ENCODE results near the gene KIR3DL1. TPM values are rescaled to one million over a fixed set of nuclear protein-coding genes. Genes with fewer than 3 reads are reported as not detected.
"Not testable (repeated sequence)": the region's sequence is repeated elsewhere in the genome, so short reads cannot be mapped to it uniquely, and the experiment has no call there.

The KIR3DL1 gene
- total and polyA plus RNA-seq, 2 donors = 0.02 TPM; not detected in 1

DNA sequence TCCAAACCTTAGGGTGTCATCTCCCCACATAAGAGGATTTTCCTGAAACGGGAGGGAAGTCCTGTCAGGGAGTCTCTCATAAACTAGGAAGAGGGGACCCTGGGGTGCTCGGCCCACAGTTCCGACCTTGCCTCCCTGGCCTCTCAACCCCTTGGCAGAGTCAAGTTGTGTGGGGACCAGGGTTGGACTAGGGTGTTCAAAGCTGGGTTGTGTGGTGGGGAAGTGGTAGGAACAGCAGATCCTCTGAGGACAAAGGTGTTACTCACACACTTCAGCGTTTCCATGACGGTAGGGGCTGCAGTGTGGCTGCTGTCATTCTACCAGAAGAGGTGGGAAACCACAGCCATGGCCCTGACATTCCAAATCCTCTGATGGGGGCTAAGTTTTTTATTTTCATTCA lies 18.9 kb downstream of the KIR3DL1 start:
- not testable (repeated sequence) for H3K4me3 ChIP-seq (ENCODE audit: low read length in 2 of 2); H3K9me3 ChIP-seq (ENCODE audit: control insufficient read depth in 2 of 2, insufficient read depth in 1 of 2, low read length in 1 of 2); H3K27ac ChIP-seq (ENCODE audit: low read depth in 1 of 2, low read length in 1 of 2); H3K36me3 ChIP-seq (ENCODE audit: control insufficient read depth in 2 of 2, insufficient read depth in 2 of 2, low read length in 1 of 2); DNase-seq (ENCODE audit: low read depth in 6 of 9, low spot score in 9 of 9); H3K27me3 ChIP-seq (ENCODE audit: control insufficient read depth in 2 of 2, insufficient read depth in 1 of 2, low read length in 1 of 2); H3K4me1 ChIP-seq (ENCODE audit: control insufficient read depth in 2 of 2, insufficient read depth in 2 of 2, low read length in 2 of 2)
- WGBS = 79% methylated on average over 5 of the region's 5 CpGs

DNA sequence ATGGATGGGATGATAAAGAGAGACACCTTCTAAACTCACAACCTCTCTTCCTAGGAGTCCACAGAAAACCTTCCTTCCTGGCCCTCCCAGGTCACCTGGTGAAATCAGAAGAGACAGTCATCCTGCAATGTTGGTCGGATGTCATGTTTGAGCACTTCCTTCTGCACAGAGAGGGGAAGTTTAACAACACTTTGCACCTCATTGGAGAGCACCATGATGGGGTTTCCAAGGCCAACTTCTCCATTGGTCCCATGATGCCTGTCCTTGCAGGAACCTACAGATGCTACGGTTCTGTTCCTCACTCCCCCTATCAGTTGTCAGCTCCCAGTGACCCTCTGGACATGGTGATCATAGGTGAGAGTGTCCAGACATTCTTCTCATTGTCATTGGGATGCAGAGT lies 21.3 kb downstream of the KIR3DL1 start:
- 76% methylated on average over 2 of the region's 2 CpGs for WGBS
- not testable (repeated sequence) for H3K4me1 ChIP-seq (ENCODE audit: control insufficient read depth in 2 of 2, insufficient read depth in 2 of 2, low read length in 2 of 2); H3K27me3 ChIP-seq (ENCODE audit: control insufficient read depth in 2 of 2, insufficient read depth in 1 of 2, low read length in 1 of 2); H3K27ac ChIP-seq (ENCODE audit: low read depth in 1 of 2, low read length in 1 of 2); H3K9me3 ChIP-seq (ENCODE audit: control insufficient read depth in 2 of 2, insufficient read depth in 1 of 2, low read length in 1 of 2); H3K4me3 ChIP-seq (ENCODE audit: low read length in 2 of 2); H3K36me3 ChIP-seq (ENCODE audit: control insufficient read depth in 2 of 2, insufficient read depth in 2 of 2, low read length in 1 of 2); DNase-seq (ENCODE audit: low read depth in 6 of 9, low spot score in 9 of 9)

GRCh38 chr19:54843171-54843570 lies 26.9 kb downstream of the KIR3DL1 start:
- H3K36me3 ChIP-seq (ENCODE audit: control insufficient read depth in 2 of 2, insufficient read depth in 2 of 2, low read length in 1 of 2); H3K27ac ChIP-seq (ENCODE audit: low read depth in 1 of 2, low read length in 1 of 2); H3K9me3 ChIP-seq (ENCODE audit: control insufficient read depth in 2 of 2, insufficient read depth in 1 of 2, low read length in 1 of 2): not testable (repeated sequence)

DNA sequence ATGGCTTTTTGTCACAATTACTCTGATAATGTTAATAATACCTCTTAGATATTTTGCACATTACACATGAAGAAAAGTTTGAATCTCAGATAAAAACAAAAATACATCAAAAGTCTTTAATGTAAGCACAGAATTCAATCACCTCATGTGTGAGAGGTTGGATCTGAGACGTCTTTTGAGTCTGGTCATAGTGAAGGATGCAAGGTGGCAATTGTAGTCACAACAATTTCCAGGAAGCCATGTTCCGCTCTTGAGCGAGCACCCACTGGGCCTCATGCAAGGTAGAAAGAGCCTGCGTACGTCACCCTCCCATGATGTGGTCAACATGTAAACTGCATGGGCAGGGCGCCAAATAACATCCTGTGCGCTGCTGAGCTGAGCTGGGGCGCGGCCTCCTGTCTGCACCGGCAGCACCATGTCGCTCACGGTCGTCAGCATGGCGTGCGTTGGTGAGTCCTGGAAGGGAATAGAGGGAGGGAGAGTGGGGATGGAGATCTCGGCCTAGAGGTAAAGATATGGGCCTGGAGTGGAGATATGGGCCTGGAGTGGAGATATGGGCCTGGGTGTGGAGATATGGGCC lies 33.9 kb downstream of the KIR3DL1 start, which contains the start of gene KIR3DL2:
TSS of gene KIR3DL2 (plus strand) at position 383 of the 580 bp plus-strand sequence. CDS start at position 416, 33 bp downstream.
- H3K27me3 ChIP-seq (ENCODE audit: control insufficient read depth in 2 of 2, insufficient read depth in 1 of 2, low read length in 1 of 2); H3K9me3 ChIP-seq (ENCODE audit: control insufficient read depth in 2 of 2, insufficient read depth in 1 of 2, low read length in 1 of 2); H3K4me1 ChIP-seq (ENCODE audit: control insufficient read depth in 2 of 2, insufficient read depth in 2 of 2, low read length in 2 of 2); H3K36me3 ChIP-seq (ENCODE audit: control insufficient read depth in 2 of 2, insufficient read depth in 2 of 2, low read length in 1 of 2); DNase-seq (ENCODE audit: low read depth in 6 of 9, low spot score in 9 of 9); H3K27ac ChIP-seq (ENCODE audit: low read depth in 1 of 2, low read length in 1 of 2); H3K4me3 ChIP-seq (ENCODE audit: low read length in 2 of 2): not testable (repeated sequence)
- WGBS = 89% methylated on average over 16 of the region's 16 CpGs

More at GRCh38 chr19:54843171-54843570, 26.9 kb downstream of the KIR3DL1 start:
- H3K4me3 ChIP-seq (ENCODE audit: low read length in 2 of 2); H3K27me3 ChIP-seq (ENCODE audit: control insufficient read depth in 2 of 2, insufficient read depth in 1 of 2, low read length in 1 of 2); DNase-seq (ENCODE audit: low read depth in 6 of 9, low spot score in 9 of 9); H3K4me1 ChIP-seq (ENCODE audit: control insufficient read depth in 2 of 2, insufficient read depth in 2 of 2, low read length in 2 of 2): not testable (repeated sequence)
- 72% methylated on average over 8 of the region's 8 CpGs for WGBS

- Histone ChIP-seq H3K4me1 (ENCODE audit: control insufficient read depth in 2 of 2, insufficient read depth in 2 of 2, low read length in 2 of 2) (no peaks in the 10 kb centered on the region), H3K4me3 (ENCODE audit: low read length in 2 of 2) (no peak overlapping the region), H3K27ac (ENCODE audit: low read depth in 1 of 2, low read length in 1 of 2) (no peak overlapping the region), H3K9me3 (ENCODE audit: control insufficient read depth in 2 of 2, insufficient read depth in 1 of 2, low read length in 1 of 2) (no peaks in the 10 kb centered on the region), H3K36me3 (ENCODE audit: control insufficient read depth in 2 of 2, insufficient read depth in 2 of 2, low read length in 1 of 2) (no peaks in the 10 kb centered on the region), H3K27me3 (ENCODE audit: control insufficient read depth in 2 of 2, insufficient read depth in 1 of 2, low read length in 1 of 2) (no peaks in the 10 kb centered on the region)
- 61% methylated on average over 2 of the region's 2 CpGs for WGBS
- DNase-seq (ENCODE audit: low read depth in 6 of 9, low spot score in 9 of 9) = no peak
Observed at GRCh38 chr19:54850930-54851329, 34.7 kb downstream of the KIR3DL1 start.

GRCh38 chr19:54851353-54851752 lies 35.1 kb downstream of the KIR3DL1 start:
- no peaks in the 10 kb centered on the region for H3K36me3 ChIP-seq (ENCODE audit: control insufficient read depth in 2 of 2, insufficient read depth in 2 of 2, low read length in 1 of 2)
- H3K9me3 ChIP-seq (ENCODE audit: control insufficient read depth in 2 of 2, insufficient read depth in 1 of 2, low read length in 1 of 2) = no peaks in the 10 kb centered on the region
- no peaks in the 10 kb centered on the region for H3K27me3 ChIP-seq (ENCODE audit: control insufficient read depth in 2 of 2, insufficient read depth in 1 of 2, low read length in 1 of 2)
- no peak overlapping the region for H3K4me3 ChIP-seq (ENCODE audit: low read length in 2 of 2)
- DNase-seq (ENCODE audit: low read depth in 6 of 9, low spot score in 9 of 9) = no peak
- no peak overlapping the region for H3K27ac ChIP-seq (ENCODE audit: low read depth in 1 of 2, low read length in 1 of 2)
- H3K4me1 ChIP-seq (ENCODE audit: control insufficient read depth in 2 of 2, insufficient read depth in 2 of 2, low read length in 2 of 2) = no peaks in the 10 kb centered on the region
- WGBS = 52% methylated on average over 7 of the region's 7 CpGs

DNA sequence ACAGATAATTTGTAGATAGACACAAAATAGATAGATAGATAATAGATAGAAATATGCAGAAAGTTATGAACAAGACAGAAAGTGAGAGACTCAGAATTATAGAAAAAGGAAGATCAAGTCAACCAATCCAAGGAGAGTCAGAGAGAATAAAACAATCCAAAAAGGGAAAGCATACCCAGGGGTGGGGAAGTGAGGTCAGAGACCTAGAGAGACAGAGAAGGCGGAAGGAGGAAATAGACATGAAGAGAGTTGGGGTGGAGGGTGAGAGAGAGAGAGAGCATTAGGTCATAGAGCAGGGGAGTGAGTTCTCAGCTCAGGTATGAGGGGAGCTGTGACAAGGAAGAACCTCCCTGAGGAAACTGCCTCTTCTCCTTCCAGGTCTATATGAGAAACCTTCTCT lies 39.0 kb downstream of the KIR3DL1 start:
- DNase-seq (ENCODE audit: low read depth in 6 of 9, low spot score in 9 of 9); H3K27ac ChIP-seq (ENCODE audit: low read depth in 1 of 2, low read length in 1 of 2); H3K27me3 ChIP-seq (ENCODE audit: control insufficient read depth in 2 of 2, insufficient read depth in 1 of 2, low read length in 1 of 2); H3K4me1 ChIP-seq (ENCODE audit: control insufficient read depth in 2 of 2, insufficient read depth in 2 of 2, low read length in 2 of 2); H3K9me3 ChIP-seq (ENCODE audit: control insufficient read depth in 2 of 2, insufficient read depth in 1 of 2, low read length in 1 of 2); H3K36me3 ChIP-seq (ENCODE audit: control insufficient read depth in 2 of 2, insufficient read depth in 2 of 2, low read length in 1 of 2); H3K4me3 ChIP-seq (ENCODE audit: low read length in 2 of 2): not testable (repeated sequence)
- 72% methylated on average over 1 of the region's 1 CpG for WGBS

GRCh38 chr19:54858476-54858875 lies 42.2 kb downstream of the KIR3DL1 start:
- H3K27ac ChIP-seq (ENCODE audit: low read depth in 1 of 2, low read length in 1 of 2); H3K27me3 ChIP-seq (ENCODE audit: control insufficient read depth in 2 of 2, insufficient read depth in 1 of 2, low read length in 1 of 2); DNase-seq (ENCODE audit: low read depth in 6 of 9, low spot score in 9 of 9); H3K9me3 ChIP-seq (ENCODE audit: control insufficient read depth in 2 of 2, insufficient read depth in 1 of 2, low read length in 1 of 2); H3K4me3 ChIP-seq (ENCODE audit: low read length in 2 of 2); H3K36me3 ChIP-seq (ENCODE audit: control insufficient read depth in 2 of 2, insufficient read depth in 2 of 2, low read length in 1 of 2); H3K4me1 ChIP-seq (ENCODE audit: control insufficient read depth in 2 of 2, insufficient read depth in 2 of 2, low read length in 2 of 2): not testable (repeated sequence)
- 85% methylated on average over 3 of the region's 3 CpGs for WGBS

DNA sequence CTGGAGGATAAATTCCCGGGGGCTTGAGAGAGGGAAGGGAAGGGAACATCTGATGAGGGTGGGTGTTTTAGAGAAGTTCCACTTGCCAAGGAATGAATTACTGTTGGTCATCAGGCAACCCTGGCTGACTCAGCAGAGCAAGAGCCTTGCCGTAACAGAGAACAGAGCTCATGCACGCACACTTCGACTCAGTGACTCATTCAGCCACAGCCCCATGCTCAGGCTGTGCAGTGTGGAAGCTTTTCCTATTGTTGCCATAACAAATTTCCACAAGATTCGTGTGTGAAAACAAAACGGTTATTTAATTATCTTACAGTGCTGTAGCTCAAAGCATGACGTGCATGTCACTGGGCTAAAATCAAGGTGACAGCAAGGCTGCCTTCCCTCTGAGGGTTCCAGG lies 43.2 kb downstream of the KIR3DL1 start:
- WGBS = 86% methylated on average over 7 of the region's 7 CpGs

GRCh38 chr19:54863459-54863858 lies 47.2 kb downstream of the KIR3DL1 start:
- not testable (repeated sequence) for DNase-seq (ENCODE audit: low read depth in 6 of 9, low spot score in 9 of 9); H3K27me3 ChIP-seq (ENCODE audit: control insufficient read depth in 2 of 2, insufficient read depth in 1 of 2, low read length in 1 of 2); H3K9me3 ChIP-seq (ENCODE audit: control insufficient read depth in 2 of 2, insufficient read depth in 1 of 2, low read length in 1 of 2); H3K27ac ChIP-seq (ENCODE audit: low read depth in 1 of 2, low read length in 1 of 2); H3K4me1 ChIP-seq (ENCODE audit: control insufficient read depth in 2 of 2, insufficient read depth in 2 of 2, low read length in 2 of 2); H3K4me3 ChIP-seq (ENCODE audit: low read length in 2 of 2); H3K36me3 ChIP-seq (ENCODE audit: control insufficient read depth in 2 of 2, insufficient read depth in 2 of 2, low read length in 1 of 2)
- WGBS = 94% methylated on average over 2 of the region's 3 CpGs

More for the DNA sequence above, 43.2 kb downstream of the KIR3DL1 start:
- H3K36me3 ChIP-seq (ENCODE audit: control insufficient read depth in 2 of 2, insufficient read depth in 2 of 2, low read length in 1 of 2); H3K27me3 ChIP-seq (ENCODE audit: control insufficient read depth in 2 of 2, insufficient read depth in 1 of 2, low read length in 1 of 2); H3K4me3 ChIP-seq (ENCODE audit: low read length in 2 of 2); H3K9me3 ChIP-seq (ENCODE audit: control insufficient read depth in 2 of 2, insufficient read depth in 1 of 2, low read length in 1 of 2); H3K4me1 ChIP-seq (ENCODE audit: control insufficient read depth in 2 of 2, insufficient read depth in 2 of 2, low read length in 2 of 2); DNase-seq (ENCODE audit: low read depth in 6 of 9, low spot score in 9 of 9); H3K27ac ChIP-seq (ENCODE audit: low read depth in 1 of 2, low read length in 1 of 2): not testable (repeated sequence)

Data from thymus (tissue), 11 donors.